Fibroblast of pulmonary artery (primary cell): ENCODE data around the gene LMBR1.

ENCODE experiments used
- DNase-seq: peaks from one replicate; pipeline ENCODE4 v3.0.0-alpha.2; 2010; ENCODE audit warnings: low read depth
- H3K4me3 ChIP-seq: replicated peaks from 2 replicates; pipeline ENCODE4 v1.5.1; 2011; ENCODE audit warnings: low read depth, mild to moderate bottlenecking, control low read depth, low read length, moderate library complexity
- TF ChIP-seq, protein P1 (sequence below): IDR thresholded peaks from 2 replicates; pipeline ENCODE4 v1.5.1; 2011; ENCODE audit warnings: mild to moderate bottlenecking, control low read depth, low read length, inconsistent platforms; ENCODE audit errors: missing control alignments

Gene LMBR1

DNA sequence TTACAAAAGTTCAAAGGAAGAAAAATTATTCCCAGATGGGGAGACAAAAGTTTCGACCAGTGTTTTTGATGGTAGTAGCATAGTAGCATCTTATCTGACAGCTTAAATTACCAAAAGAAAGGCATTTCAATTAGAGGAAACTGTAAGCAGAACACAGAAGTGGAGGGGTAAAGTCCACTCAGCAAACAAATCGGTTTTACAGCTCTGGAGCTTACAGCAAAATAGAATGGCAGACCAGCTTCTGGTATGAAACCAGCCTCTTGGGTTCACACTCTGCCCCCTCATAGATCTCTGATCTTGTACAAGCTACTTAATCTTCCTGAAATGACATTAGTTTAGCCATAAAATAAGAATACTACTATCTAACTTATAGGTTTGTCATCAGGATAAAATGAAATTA lies 133.8 kb downstream of the LMBR1 start:
- H3K4me3 ChIP-seq: no peak overlapping the region
- no peak for DNase-seq
- TF ChIP-seq, protein P1, sequence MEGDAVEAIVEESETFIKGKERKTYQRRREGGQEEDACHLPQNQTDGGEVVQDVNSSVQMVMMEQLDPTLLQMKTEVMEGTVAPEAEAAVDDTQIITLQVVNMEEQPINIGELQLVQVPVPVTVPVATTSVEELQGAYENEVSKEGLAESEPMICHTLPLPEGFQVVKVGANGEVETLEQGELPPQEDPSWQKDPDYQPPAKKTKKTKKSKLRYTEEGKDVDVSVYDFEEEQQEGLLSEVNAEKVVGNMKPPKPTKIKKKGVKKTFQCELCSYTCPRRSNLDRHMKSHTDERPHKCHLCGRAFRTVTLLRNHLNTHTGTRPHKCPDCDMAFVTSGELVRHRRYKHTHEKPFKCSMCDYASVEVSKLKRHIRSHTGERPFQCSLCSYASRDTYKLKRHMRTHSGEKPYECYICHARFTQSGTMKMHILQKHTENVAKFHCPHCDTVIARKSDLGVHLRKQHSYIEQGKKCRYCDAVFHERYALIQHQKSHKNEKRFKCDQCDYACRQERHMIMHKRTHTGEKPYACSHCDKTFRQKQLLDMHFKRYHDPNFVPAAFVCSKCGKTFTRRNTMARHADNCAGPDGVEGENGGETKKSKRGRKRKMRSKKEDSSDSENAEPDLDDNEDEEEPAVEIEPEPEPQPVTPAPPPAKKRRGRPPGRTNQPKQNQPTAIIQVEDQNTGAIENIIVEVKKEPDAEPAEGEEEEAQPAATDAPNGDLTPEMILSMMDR: no peak

DNA sequence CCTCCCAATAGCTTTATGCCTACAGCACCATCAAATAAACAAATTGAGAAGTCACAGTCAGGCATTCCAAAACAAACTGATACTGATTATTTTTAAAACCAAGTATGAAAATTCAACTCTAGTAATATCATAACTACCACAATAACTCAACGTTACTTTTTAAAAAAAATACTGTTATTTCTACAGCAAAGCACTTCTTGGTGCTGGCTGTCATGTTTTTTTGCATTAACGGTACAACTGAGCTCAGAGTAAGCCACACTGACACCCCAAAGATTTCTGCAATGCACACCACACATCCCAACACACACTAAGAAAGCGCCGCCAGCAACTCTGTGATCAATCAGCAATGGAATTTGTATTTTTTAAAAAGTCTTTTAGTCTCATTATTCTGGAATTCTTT lies 138.8 kb downstream of the LMBR1 start:
- TF ChIP-seq, protein P1: no peak
- DNase-seq: no peak

GRCh38 chr7:156753630-156754029 lies 139.4 kb downstream of the LMBR1 start:
- DNase-seq: no peak
- no peak overlapping the region for H3K4me3 ChIP-seq
- TF ChIP-seq, protein P1: no peak

More for the DNA sequence above, 138.8 kb downstream of the LMBR1 start:
- H3K4me3 ChIP-seq: no peak overlapping the region

DNA sequence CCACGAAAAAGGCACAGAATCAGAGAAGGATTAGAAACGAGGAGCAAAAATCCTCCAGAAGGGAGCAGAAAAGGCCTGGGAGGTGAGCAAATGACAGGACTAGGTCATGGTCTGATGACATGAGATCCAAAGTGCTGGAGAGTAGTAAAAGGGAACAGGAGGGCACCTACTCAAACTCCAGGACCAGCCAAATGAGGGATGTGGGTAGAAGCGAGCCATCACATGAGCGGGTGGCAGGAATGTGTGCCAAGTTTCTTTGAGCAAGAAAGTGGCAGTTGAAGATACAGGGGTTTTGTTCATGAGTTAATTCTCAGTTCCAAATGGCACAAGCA lies 139.8 kb downstream of the LMBR1 start:
- no peak overlapping the region for H3K4me3 ChIP-seq
- no peak for DNase-seq
- TF ChIP-seq, protein P1: no peak

DNA sequence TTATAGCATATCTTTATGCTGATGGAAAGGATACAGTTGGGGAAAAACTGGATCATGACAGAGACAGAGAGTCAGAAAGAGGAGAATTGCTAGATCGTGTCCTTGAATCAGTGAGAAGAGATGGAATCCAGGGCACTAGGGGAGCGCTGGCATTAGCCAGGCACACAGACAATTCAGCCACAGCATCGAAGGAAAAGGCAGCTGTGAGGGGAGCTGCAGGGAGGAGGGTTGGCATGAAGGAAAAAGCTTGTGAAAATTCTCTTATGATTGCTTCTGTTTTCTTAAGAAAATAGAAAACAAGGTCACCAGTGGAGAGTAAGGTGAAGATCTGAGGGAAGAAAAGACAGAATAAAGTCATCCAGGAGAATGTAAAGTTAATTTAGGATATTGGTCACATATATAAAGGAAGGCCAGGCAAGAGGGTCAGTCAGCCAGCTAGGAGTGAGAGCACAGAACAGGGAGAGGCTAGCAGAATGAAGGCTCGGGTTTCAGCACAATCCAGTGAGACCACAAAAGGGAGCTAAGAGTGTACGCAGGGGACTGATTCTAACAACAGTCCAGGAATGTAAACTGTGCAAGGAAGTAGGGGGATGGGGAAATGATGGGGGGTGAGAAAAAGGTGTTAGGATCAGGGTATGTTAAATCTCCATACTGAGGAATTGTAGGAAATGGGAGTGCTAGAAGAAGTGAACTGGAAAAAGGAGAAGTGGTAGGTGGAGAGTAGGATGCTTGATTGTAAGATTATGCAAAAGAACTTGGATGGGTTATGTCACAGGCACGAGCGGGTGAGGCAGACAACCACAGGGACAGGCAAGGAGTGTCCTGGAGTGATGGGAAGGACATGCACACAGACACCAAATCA lies 140.4 kb downstream of the LMBR1 start:
- DNase-seq: no peak
- TF ChIP-seq, protein P1: no peak
- H3K4me3 ChIP-seq: no peak overlapping the region

DNA sequence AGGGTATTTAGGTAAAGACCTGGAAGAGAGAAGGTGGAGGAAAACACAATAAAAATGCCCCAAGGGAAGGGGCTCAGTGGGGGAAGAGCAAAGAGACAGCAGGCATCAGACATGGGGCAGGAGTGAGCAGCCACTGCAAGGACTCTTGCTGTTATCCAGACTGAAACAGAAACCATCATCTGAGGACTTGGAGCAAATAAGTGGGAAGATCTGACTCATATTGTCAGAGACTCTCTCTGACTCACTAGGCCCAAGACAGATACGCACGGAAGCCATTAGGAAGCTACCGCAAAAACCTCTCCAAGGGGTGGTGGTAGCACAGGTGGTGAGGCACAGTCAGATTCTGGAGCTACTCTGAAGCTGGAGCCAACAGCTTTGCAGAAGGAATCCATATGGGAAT lies 141.7 kb downstream of the LMBR1 start:
- peak; percentile 70 for DNase-seq
- TF ChIP-seq, protein P1: no peak
- no peak overlapping the region for H3K4me3 ChIP-seq

- DNase-seq: no peak
- H3K4me3 ChIP-seq: no peak overlapping the region
- TF ChIP-seq, protein P1: no peak
Observed at GRCh38 chr7:156747718-156748117, 145.3 kb downstream of the LMBR1 start.
